ENCODE measurements around the gene ERC2.

Gene ERC2

GRCh38 chr3:55585856-55586255 is 882.4 kb downstream of the ERC2 start:
- TF ChIP-seq NFIC (IDR thresholded peaks at IDR 0.05) (no peak), TAF1 (IDR thresholded peaks at IDR 0.05; ENCODE audit: low read depth) (no peak), FOXM1 (IDR thresholded peaks at IDR 0.05; ENCODE audit: borderline replicate concordance, low read depth) (no peak), TCF12 (IDR thresholded peaks at IDR 0.05; ENCODE audit: low read depth) (no peak), REST (IDR thresholded peaks at IDR 0.05; ENCODE audit: low read depth) (no peak), RAD21 (IDR thresholded peaks at IDR 0.05; ENCODE audit: low read depth) (no peak), CREB1 (IDR thresholded peaks at IDR 0.05; ENCODE audit: low read depth) (no peak), YY1 (IDR thresholded peaks at IDR 0.05; ENCODE audit: low read depth) (no peak), ZBTB7A (IDR thresholded peaks at IDR 0.05; ENCODE audit: low read depth) (no peak), TEAD4 (IDR thresholded peaks at IDR 0.05) (no peak), EGR1 (IDR thresholded peaks at IDR 0.05) (no peak), EP300 (IDR thresholded peaks at IDR 0.05; ENCODE audit: borderline replicate concordance) (no peak), CEBPB (IDR thresholded peaks at IDR 0.05) (no peak)
- TF ChIP-seq, protein P1, sequence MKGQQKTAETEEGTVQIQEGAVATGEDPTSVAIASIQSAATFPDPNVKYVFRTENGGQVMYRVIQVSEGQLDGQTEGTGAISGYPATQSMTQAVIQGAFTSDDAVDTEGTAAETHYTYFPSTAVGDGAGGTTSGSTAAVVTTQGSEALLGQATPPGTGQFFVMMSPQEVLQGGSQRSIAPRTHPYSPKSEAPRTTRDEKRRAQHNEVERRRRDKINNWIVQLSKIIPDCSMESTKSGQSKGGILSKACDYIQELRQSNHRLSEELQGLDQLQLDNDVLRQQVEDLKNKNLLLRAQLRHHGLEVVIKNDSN (IDR thresholded peaks at IDR 0.05), result no peak
- TF ChIP-seq, protein P2, sequence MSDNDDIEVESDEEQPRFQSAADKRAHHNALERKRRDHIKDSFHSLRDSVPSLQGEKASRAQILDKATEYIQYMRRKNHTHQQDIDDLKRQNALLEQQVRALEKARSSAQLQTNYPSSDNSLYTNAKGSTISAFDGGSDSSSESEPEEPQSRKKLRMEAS (IDR thresholded peaks at IDR 0.05), result no peak

- TF ChIP-seq RAD21 (IDR thresholded peaks at IDR 0.05; ENCODE audit: low read depth), result no peak
- TF ChIP-seq CEBPB (IDR thresholded peaks at IDR 0.05), result no peak
- TF ChIP-seq REST (IDR thresholded peaks at IDR 0.05; ENCODE audit: low read depth), result no peak
- no peak for TF ChIP-seq TEAD4 (IDR thresholded peaks at IDR 0.05)
- TF ChIP-seq EP300 (IDR thresholded peaks at IDR 0.05; ENCODE audit: borderline replicate concordance), result no peak
- TF ChIP-seq YY1 (IDR thresholded peaks at IDR 0.05; ENCODE audit: low read depth), result no peak
- TF ChIP-seq EGR1 (IDR thresholded peaks at IDR 0.05), result no peak
- TF ChIP-seq, protein P1 (IDR thresholded peaks at IDR 0.05), result no peak
- no peak for TF ChIP-seq NFIC (IDR thresholded peaks at IDR 0.05)
- no peak for TF ChIP-seq FOXM1 (IDR thresholded peaks at IDR 0.05; ENCODE audit: borderline replicate concordance, low read depth)
- no peak for TF ChIP-seq TCF12 (IDR thresholded peaks at IDR 0.05; ENCODE audit: low read depth)
- no peak for TF ChIP-seq CREB1 (IDR thresholded peaks at IDR 0.05; ENCODE audit: low read depth)
- no peak for TF ChIP-seq TAF1 (IDR thresholded peaks at IDR 0.05; ENCODE audit: low read depth)
- TF ChIP-seq ZBTB7A (IDR thresholded peaks at IDR 0.05; ENCODE audit: low read depth), result no peak
Measured at GRCh38 chr3:55584716-55585368, 883.4 kb downstream of the ERC2 start.

- TF ChIP-seq EGR1 (IDR thresholded peaks at IDR 0.05), result no peak
- no peak for TF ChIP-seq REST (IDR thresholded peaks at IDR 0.05; ENCODE audit: low read depth)
- TF ChIP-seq, protein P2 (IDR thresholded peaks at IDR 0.05), result no peak
- no peak for TF ChIP-seq TAF1 (IDR thresholded peaks at IDR 0.05; ENCODE audit: low read depth)
- no peak for TF ChIP-seq FOXM1 (IDR thresholded peaks at IDR 0.05; ENCODE audit: borderline replicate concordance, low read depth)
- TF ChIP-seq TCF12 (IDR thresholded peaks at IDR 0.05; ENCODE audit: low read depth), result no peak
- no peak for TF ChIP-seq YY1 (IDR thresholded peaks at IDR 0.05; ENCODE audit: low read depth)
- no peak for TF ChIP-seq CEBPB (IDR thresholded peaks at IDR 0.05)
- no peak for TF ChIP-seq RAD21 (IDR thresholded peaks at IDR 0.05; ENCODE audit: low read depth)
- no peak for TF ChIP-seq CREB1 (IDR thresholded peaks at IDR 0.05; ENCODE audit: low read depth)
- no peak for TF ChIP-seq ZBTB7A (IDR thresholded peaks at IDR 0.05; ENCODE audit: low read depth)
- no peak for TF ChIP-seq NFIC (IDR thresholded peaks at IDR 0.05)
- TF ChIP-seq, protein P1 (IDR thresholded peaks at IDR 0.05), result no peak
- no peak for TF ChIP-seq EP300 (IDR thresholded peaks at IDR 0.05; ENCODE audit: borderline replicate concordance)
- TF ChIP-seq TEAD4 (IDR thresholded peaks at IDR 0.05), result no peak
Measured at GRCh38 chr3:55584030-55584429, 884.2 kb downstream of the ERC2 start.

All from Ishikawa (cell line).